ELF-1 (cell line): ENCODE measurements around the gene TNIK.

Experiments
- DNase-seq: peaks from one replicate; pipeline ENCODE4 v3.0.0-alpha.2; 2016; ENCODE audit warnings: low read depth, low spot score

The TNIK gene

GRCh38 chr3:171194965-171195364, 265.2 kb downstream of the TNIK start:
- DNase-seq = no peak

GRCh38 chr3:171193693-171194092, 266.5 kb downstream of the TNIK start:
- DNase-seq = no peak

GRCh38 chr3:171192176-171192854, 267.9 kb downstream of the TNIK start:
- no peak for DNase-seq

GRCh38 chr3:171190668-171191067, 269.5 kb downstream of the TNIK start:
- no peak for DNase-seq

- DNase-seq = no peak
Measured at GRCh38 chr3:171189394-171190080, 270.7 kb downstream of the TNIK start.

- DNase-seq = peak; percentile 55
Measured at GRCh38 chr3:171187706-171188290, 272.4 kb downstream of the TNIK start.

- DNase-seq = no peak
Measured at GRCh38 chr3:171186817-171187500, 273.2 kb downstream of the TNIK start.

- no peak for DNase-seq
Measured at GRCh38 chr3:171186383-171186782, 273.8 kb downstream of the TNIK start.

GRCh38 chr3:171185959-171186358, 274.2 kb downstream of the TNIK start:
- no peak for DNase-seq

GRCh38 chr3:171184372-171184771, 275.8 kb downstream of the TNIK start:
- no peak for DNase-seq

GRCh38 chr3:171183042-171183441, 277.2 kb downstream of the TNIK start:
- DNase-seq = peak; percentile 22

- DNase-seq = no peak
Measured at GRCh38 chr3:171181907-171182690, 278.1 kb downstream of the TNIK start.

- DNase-seq = no peak
Measured at GRCh38 chr3:171178714-171179113, 281.5 kb downstream of the TNIK start.

- DNase-seq = no peak
Measured at GRCh38 chr3:171177553-171177952, 282.7 kb downstream of the TNIK start.

GRCh38 chr3:171177056-171177455, 283.1 kb downstream of the TNIK start:
- no peak for DNase-seq

- no peak for DNase-seq
Measured at GRCh38 chr3:171176244-171176933, 283.8 kb downstream of the TNIK start.

- no peak for DNase-seq
Measured at GRCh38 chr3:171175741-171176234, 284.4 kb downstream of the TNIK start.

GRCh38 chr3:171173736-171174135, 286.5 kb downstream of the TNIK start:
- DNase-seq = no peak

- no peak for DNase-seq
Measured at GRCh38 chr3:171172070-171172469, 288.1 kb downstream of the TNIK start.

GRCh38 chr3:171169866-171170265, 290.3 kb downstream of the TNIK start:
- no peak for DNase-seq

- DNase-seq = no peak
Measured at GRCh38 chr3:171169443-171169842, 290.8 kb downstream of the TNIK start.
